ENCODE results near the gene SEMA3F. TPM values are rescaled to one million over a fixed set of nuclear protein-coding genes. Genes with fewer than 3 reads are reported as not detected.

SEMA3F gene
- 1.5 and 2.5 TPM in 2 replicates for total RNA-seq (2014; rRNA removed; shearing (Covaris generic))
- polyA plus RNA-seq (2015; cell fraction: cytosol; rRNA removed) = 6.1 and 8.6 TPM in 2 replicates
- polyA plus RNA-seq (2015; cell fraction: nucleus; rRNA removed) = 1.8 and 3.1 TPM in 2 replicates

DNA sequence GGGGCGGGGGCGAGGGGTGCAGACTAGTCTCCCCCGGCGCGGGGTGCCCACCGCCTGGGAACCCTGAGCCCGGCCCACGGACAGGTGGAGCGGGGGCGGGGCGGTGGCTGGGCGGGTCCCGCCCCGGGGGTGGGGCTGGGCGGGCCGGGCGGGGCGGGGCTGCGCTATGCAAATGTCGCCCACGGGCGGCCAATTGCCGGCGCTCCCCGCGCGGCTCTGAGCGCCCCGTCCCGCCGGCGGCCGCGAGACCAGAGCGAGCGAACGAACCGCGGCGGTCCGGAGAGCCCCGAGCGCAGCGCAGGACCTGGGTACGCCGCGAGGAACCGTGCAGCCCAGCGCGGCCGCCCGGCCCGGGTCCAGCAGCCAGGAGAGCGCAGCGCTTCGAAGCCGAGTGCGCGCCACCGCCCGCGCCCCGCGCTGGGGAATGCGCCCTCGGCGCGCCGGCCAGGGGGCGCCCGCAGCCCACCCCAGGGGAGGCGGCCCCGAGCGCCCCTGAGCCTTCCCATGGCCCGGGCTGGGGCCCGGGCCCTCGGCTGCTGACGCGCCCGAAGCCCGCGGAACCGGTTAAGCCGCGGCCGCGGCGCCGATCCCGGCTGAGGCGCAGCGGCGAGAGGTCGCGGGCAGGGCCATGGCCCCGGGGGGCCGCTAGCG is at the start of gene SEMA3F:
Gene SEMA3F (plus strand): TSS at position 485 of the 651 bp plus-strand sequence. CDS start 4,299 bp downstream, outside the sequence.
- in situ Hi-C loops (cut with HindIII; ENCODE audit: low pct_unique_long_range_greater_than_20kb, low sequenced_read_pairs) = no loop called here

GRCh38 chr3:50111757-50112156 is 43.4 kb upstream of the SEMA3F start:
- DNase-seq (ENCODE audit: low read depth, low spot score) = no peak
- in situ Hi-C loops (cut with HindIII; ENCODE audit: low pct_unique_long_range_greater_than_20kb, low sequenced_read_pairs) = no loop called here

More for the DNA sequence above, at the start of gene SEMA3F:
- peak; percentile 42 for DNase-seq (ENCODE audit: low read depth, low spot score)

- in situ Hi-C loops (cut with HindIII; ENCODE audit: low pct_unique_long_range_greater_than_20kb, low sequenced_read_pairs) = no loop called here
- no peak for DNase-seq (ENCODE audit: low read depth, low spot score)
Measured at GRCh38 chr3:50112462-50112861, 42.7 kb upstream of the SEMA3F start.

DNA sequence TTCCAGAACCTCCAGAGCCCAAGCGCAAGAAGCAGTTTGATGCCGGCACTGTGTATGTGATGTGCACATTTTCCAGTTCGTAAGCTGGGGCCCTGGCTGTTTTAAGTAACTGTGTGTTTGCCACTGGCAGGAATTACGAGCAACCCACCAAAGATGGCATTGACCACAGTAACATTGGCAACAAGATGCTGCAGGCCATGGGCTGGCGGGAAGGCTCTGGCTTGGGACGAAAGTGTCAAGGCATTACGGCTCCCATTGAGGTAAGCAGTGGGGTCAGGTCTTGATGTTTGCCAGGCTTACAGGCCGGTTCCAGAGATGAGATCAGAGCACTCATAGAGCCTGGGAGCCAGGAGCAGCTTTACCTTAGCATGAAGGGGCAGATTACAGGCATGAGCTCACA is 38.0 kb upstream of the SEMA3F start:
- DNase-seq (ENCODE audit: low read depth, low spot score) = no peak
- in situ Hi-C loops (cut with HindIII; ENCODE audit: low pct_unique_long_range_greater_than_20kb, low sequenced_read_pairs) = no loop called here

- in situ Hi-C loops (cut with HindIII; ENCODE audit: low pct_unique_long_range_greater_than_20kb, low sequenced_read_pairs) = no loop called here
Measured at GRCh38 chr3:50118237-50118636, 36.9 kb upstream of the SEMA3F start.

DNA sequence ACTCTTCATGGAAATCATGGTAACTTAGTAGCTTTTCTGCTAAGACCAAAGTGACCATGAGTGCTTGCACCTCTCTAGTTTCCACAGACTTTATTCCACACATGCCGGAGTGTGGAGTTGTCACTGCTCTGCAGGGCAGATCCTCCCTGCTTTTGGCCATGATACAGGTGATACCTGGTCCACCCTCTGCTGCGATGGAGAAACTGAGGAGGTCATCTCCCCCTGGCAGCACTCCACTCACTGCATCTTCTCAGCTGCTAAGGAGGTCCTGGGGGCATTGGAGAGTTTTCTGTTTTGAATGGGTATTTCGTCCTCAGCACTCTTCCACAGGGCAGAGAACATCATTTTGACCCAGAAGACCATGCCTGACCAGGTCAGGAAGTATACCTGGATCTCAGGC is 35.3 kb upstream of the SEMA3F start:
- DNase-seq (ENCODE audit: low read depth, low spot score) = no peak
- in situ Hi-C loops (cut with HindIII; ENCODE audit: low pct_unique_long_range_greater_than_20kb, low sequenced_read_pairs) = no loop called here

More at GRCh38 chr3:50118237-50118636, 36.9 kb upstream of the SEMA3F start:
- DNase-seq (ENCODE audit: low read depth, low spot score) = no peak

DNA sequence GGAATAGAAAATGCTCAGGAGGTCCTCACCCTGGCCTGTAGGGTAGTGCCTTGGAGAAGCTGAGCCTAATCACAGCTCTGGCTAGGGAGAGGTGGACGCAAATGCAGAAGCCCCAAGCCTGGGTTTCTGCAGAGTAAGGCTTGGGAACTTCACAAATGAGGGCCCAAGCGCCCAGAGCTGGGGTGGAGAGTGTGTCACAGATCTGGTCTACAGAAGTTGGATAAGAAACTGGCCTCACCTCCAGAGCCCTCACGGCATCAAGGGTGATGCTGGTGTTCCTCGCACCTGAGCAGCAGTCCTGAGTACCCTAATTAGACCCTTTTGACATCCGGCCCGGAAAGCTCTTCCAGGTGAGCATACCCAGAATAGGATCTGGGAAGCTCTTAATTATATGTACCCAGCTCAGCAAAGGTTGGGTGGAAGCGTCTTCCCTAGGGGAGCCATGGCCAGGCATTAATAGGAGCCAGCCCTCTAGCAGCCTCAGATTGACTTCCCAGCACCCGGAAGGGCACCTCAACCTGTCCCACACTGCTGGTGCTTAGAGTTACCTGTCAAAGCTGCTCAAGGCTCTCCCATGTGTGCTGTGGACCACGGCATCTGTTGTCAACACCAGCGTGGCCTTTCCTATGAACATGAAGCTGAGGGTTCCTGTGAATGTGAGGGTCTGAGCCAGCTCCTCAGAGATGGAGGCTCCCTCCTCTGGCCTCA is 34.6 kb upstream of the SEMA3F start:
- in situ Hi-C loops (cut with HindIII; ENCODE audit: low pct_unique_long_range_greater_than_20kb, low sequenced_read_pairs) = no loop called here
- no peak for DNase-seq (ENCODE audit: low read depth, low spot score)

- in situ Hi-C loops (cut with HindIII; ENCODE audit: low pct_unique_long_range_greater_than_20kb, low sequenced_read_pairs) = no loop called here
- DNase-seq (ENCODE audit: low read depth, low spot score) = peak; percentile 82
Measured at GRCh38 chr3:50121072-50122032, 33.8 kb upstream of the SEMA3F start.

GRCh38 chr3:50122071-50122470 is 33.1 kb upstream of the SEMA3F start:
- DNase-seq (ENCODE audit: low read depth, low spot score) = no peak
- in situ Hi-C loops (cut with HindIII; ENCODE audit: low pct_unique_long_range_greater_than_20kb, low sequenced_read_pairs) = no loop called here

DNA sequence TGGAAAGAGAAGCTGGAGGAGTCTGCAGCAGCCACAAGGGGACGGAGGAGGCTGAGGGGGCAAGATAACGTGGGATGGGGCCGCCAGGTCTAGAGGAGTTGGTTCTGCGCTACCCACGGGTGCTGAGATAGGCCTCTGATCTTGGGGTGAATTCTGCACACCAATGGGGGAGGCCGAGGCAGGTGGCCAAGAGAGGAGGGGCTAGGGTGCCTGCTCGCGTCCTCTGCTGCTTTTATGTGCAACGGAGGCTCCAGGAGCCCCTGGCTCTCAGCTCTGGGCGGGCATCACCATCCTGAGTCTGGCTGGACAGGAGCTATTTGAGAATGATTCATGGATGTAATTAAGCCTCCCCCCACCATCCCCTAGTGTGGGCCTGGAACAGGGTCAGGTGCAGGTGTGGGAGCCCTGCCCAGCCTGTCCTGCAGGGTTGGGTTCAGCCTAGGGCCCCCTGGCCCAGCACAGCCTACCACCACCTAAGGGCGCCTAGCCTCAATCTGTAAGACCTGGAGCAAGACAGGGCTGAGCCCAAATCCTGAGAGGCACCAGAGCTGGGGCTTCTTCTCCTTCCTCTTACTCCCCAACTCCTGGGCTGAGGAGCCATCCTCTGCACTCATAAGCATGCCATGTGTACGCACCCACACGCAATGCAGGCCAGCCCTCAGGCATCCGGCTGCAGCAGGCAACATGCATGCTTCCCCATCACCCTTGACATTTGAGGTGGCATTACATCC is 32.3 kb upstream of the SEMA3F start:
- in situ Hi-C loops (cut with HindIII; ENCODE audit: low pct_unique_long_range_greater_than_20kb, low sequenced_read_pairs) = no loop called here
- no peak for DNase-seq (ENCODE audit: low read depth, low spot score)

GRCh38 chr3:50123394-50124051 is 31.6 kb upstream of the SEMA3F start:
- in situ Hi-C loops (cut with HindIII; ENCODE audit: low pct_unique_long_range_greater_than_20kb, low sequenced_read_pairs) = no loop called here
- no peak for DNase-seq (ENCODE audit: low read depth, low spot score)

GRCh38 chr3:50124052-50124799 is 30.9 kb upstream of the SEMA3F start:
- no peak for DNase-seq (ENCODE audit: low read depth, low spot score)

GRCh38 chr3:50124800-50125178 is 30.3 kb upstream of the SEMA3F start:
- in situ Hi-C loops (cut with HindIII; ENCODE audit: low pct_unique_long_range_greater_than_20kb, low sequenced_read_pairs) = no loop called here
- no peak for DNase-seq (ENCODE audit: low read depth, low spot score)

More at GRCh38 chr3:50124052-50124799, 30.9 kb upstream of the SEMA3F start:
- in situ Hi-C loops (cut with HindIII; ENCODE audit: low pct_unique_long_range_greater_than_20kb, low sequenced_read_pairs) = no loop called here

DNA sequence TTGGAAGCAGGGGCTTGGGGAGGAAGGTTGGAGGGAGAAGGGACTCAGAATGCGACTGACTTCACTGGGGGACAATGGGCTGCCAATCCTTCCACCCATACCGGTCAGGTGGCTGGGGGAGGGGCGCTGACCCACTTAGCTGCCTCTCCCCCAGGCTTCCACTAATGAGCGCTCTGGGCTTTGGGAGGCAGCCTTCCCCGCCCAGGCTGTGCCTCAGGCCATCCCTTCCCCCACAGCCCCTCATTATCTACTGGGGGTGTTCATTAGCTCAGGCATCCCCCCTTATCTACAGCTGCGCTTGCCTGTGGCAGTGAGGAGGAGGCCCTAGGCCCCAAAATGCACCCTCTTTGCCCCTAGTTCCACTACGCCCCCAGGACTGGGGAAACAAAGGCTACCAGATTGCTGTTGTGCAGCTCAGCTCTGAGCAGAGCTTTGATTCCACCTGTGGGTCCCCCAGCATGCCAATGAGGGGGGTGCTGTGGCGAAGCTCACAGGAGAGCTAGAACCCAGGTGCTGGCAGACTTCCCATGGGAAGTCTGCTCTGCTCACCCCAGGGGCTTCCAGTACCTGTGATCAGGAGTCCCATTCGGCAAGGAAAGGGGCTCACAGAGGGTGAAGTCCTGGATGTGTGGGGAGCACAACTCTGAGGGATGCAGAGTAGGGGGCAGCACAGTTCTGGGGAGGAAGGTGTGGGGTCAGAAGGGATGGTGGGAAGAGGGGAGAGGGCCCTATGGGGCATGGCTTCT is 29.4 kb upstream of the SEMA3F start:
- no peak for DNase-seq (ENCODE audit: low read depth, low spot score)
- in situ Hi-C loops (cut with HindIII; ENCODE audit: low pct_unique_long_range_greater_than_20kb, low sequenced_read_pairs) = no loop called here

DNA sequence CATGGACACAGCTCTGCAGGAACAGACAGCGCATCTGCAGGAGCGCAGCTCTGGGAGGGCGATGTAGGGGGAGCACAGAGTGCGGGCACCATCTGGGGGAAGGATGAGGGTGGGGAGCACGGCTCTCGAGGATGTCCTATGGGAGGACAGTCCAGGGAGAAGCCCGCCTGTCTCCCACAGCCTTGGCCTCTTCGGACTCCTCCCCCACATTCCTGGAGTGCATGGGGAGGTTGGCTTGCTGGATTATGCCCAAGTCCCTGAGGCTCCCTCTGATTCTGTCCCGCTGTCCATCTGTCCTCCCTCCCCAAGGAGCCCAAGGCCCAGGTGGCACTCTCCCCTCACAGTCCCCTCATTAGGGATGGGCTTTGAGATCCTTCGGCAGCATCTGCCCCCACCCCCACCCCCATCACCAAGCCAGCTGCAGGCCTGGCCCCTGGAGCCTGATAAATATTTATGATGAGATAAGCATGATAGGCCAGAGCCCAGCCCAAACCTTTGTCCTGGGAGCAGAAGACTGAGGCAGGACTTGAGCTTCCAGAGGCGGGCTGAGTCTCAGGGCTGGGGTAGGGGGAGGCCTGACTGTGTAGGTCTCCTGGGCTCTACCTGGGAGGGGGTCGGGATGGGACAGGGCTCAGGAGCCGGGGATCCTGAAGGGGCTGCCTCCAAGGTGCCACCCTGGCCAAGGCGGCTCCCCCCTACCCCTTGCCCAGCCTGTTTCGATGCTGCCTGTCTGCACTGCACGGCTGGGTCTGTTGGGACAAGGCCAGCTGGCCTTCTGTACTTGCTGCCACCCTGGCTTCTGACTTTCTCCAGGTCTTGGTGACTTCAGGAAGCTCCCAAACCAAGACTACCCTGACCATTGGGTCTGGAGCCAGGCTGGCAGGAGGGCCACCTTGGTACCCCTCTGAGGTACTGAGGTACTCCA is 28.6 kb upstream of the SEMA3F start:
- no peak for DNase-seq (ENCODE audit: low read depth, low spot score)
- in situ Hi-C loops (cut with HindIII; ENCODE audit: low pct_unique_long_range_greater_than_20kb, low sequenced_read_pairs) = no loop called here

Data from SK-MEL-5 (cell line).